GM12801 (cell line): ENCODE measurements around the gene STK11.

Experiments used
- TF ChIP-seq, protein P1 (sequence below): IDR thresholded peaks from one replicate; pipeline ENCODE4 v1.5.1; 2011; ENCODE audit warnings: control low read depth; ENCODE audit not compliant: insufficient read length; ENCODE audit errors: extremely low read depth

Gene STK11

DNA sequence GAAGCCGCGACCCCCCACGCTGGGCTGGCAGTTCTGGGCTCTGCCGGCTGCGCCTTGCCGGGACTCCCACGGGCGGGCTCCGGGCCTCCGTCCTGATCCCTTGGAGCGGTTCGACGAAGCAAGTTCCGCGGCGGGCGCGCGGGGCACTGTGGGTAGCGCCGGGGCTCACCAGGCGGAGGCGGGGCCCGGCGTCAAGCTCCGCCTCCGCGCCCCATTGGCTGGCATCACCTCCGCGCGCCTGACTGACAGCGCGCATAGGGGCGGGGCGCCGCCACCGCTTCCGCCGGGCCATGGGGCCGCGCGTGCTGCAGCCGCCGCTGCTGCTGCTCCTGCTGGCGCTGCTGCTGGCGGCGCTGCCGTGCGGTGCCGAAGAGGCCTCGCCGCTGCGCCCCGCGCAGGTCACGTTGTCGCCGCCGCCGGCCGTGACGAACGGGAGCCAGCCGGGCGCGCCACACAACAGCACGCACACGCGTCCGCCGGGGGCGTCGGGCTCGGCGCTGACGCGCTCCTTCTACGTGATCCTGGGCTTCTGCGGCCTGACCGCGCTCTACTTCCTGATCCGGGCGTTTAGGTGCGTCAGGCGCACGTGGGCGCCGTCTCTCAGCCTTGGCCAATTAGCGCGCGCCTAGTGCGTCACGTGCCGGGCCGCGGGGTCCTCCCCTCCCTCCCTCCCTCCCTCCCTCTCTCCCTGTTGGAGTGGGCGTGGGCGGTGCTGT, 69.8 kb downstream of the STK11 start, which contains the start of gene FAM174C:
Gene FAM174C, plus strand, starts transcription at position 271 of the 716 bp plus-strand sequence. Its CDS starts 20 bp downstream, at position 291.
- TF ChIP-seq, protein P1, sequence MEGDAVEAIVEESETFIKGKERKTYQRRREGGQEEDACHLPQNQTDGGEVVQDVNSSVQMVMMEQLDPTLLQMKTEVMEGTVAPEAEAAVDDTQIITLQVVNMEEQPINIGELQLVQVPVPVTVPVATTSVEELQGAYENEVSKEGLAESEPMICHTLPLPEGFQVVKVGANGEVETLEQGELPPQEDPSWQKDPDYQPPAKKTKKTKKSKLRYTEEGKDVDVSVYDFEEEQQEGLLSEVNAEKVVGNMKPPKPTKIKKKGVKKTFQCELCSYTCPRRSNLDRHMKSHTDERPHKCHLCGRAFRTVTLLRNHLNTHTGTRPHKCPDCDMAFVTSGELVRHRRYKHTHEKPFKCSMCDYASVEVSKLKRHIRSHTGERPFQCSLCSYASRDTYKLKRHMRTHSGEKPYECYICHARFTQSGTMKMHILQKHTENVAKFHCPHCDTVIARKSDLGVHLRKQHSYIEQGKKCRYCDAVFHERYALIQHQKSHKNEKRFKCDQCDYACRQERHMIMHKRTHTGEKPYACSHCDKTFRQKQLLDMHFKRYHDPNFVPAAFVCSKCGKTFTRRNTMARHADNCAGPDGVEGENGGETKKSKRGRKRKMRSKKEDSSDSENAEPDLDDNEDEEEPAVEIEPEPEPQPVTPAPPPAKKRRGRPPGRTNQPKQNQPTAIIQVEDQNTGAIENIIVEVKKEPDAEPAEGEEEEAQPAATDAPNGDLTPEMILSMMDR = no peak

DNA sequence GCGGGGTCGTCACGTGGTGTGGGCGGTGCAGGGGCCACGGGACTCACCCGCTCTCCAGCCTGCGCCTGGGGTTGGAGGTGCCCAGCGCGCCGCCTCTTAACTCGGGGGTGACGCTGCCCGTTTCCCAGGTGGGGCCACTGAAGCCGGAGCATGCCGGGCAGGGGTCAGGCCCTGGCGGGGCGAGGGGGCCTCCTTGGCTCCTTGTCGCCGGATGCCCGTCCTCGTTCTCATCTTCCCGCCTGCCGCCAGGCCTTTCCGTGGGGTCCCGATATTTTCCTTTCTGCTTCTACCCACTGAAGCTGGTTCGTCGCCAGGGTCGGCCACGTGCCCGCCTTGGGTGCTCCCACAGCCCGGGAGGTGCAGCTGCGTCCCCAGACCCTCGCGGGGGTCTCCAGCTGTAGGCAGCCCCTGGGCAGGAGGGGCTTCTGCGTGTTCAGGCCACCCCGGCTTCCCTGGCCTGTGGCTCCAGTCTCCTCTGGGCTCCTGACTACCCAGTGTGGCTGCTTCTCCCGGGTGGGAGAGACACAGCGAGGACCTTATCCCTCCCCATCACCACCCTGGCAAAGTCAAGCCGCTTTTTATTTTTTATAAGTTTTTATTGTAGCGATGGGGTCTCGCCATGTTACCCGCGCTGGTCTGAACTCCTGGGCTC, 70.5 kb downstream of the STK11 start:
- TF ChIP-seq, protein P1 = no peak

DNA sequence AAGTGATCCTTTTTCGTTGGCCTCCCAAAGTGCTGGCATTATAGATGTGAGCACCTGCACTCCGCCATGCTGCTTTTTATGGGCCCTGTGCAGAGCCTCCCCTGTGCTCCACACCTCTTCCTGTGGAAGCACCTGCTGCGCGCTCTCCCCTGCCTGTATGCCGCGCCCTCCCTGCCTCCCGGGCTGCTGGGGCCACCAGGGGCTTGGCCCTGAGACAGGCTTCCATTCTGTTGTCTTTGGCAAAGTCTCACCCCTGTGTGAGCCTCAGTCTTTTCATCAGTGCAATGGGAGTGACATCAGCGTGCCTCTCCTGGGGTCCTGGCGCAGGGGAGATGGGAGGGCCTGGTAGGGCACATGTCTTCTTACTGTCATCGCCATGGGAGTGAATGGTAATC, 71.0 kb downstream of the STK11 start:
- TF ChIP-seq, protein P1 = no peak

DNA sequence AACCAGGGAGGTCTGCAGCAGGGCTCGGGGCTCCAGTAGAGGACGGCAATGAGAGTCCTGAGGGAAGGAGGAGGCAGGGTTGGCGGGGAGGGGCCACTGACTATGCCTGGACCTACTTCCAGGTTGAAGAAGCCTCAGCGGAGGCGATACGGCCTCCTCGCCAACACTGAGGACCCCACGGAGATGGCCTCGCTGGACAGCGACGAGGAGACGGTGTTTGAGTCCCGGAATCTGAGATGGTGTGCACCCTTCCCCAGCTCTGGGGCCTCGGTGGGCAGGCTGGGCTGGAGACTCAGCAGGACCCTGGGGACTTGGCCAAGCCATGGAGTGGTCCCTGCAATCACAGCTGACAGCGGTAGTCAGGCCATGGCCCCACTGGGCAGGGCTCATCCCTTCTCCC, 71.5 kb downstream of the STK11 start:
- TF ChIP-seq, protein P1 = no peak
